HL-60 (cell line): ENCODE measurements around the gene AFF1.
"Not testable (repeated sequence)": the region's sequence is repeated elsewhere in the genome, so short reads cannot be mapped to it uniquely, and the experiment has no call there.

ENCODE experiments used
- DNase-seq, 2 experiments: peaks; one replicate each; pipeline ENCODE4 v3.0.0-alpha.2; 2010 to 2020; ENCODE audit warnings: low read depth in 1 of 2, low spot score in 1 of 2
- H3K27ac ChIP-seq: fragments of 250-450 bp; sonication (Bioruptor Pico); replicated peaks from 2 replicates; pipeline ENCODE4 v1.5.1; 2020; ENCODE audit warnings: mild to moderate bottlenecking, moderate library complexity
- H3K27me3 ChIP-seq: fragments of 250-450 bp; sonication (Bioruptor Pico); 2 replicates; pipeline ENCODE4 v1.5.1; 2021; ENCODE audit warnings: mild to moderate bottlenecking, moderate library complexity; ENCODE audit not compliant: insufficient read depth, poor library complexity, severe bottlenecking
- H3K4me3 ChIP-seq: replicated peaks from 2 replicates; pipeline ENCODE4 v1.5.1; 2011; ENCODE audit warnings: mild to moderate bottlenecking, control low read depth, low read length; ENCODE audit not compliant: insufficient read depth
- CTCF ChIP-seq: IDR thresholded peaks from one replicate; pipeline ENCODE4 v1.5.1; 2011; ENCODE audit warnings: low read length, control low read depth, inconsistent platforms; ENCODE audit not compliant: insufficient read depth
- GABPA ChIP-seq: IDR thresholded peaks from 2 replicates; pipeline ENCODE4 v1.6.1; 2012; ENCODE audit warnings: low read depth
- POLR2AphosphoS5 ChIP-seq: IDR thresholded peaks from 2 replicates; pipeline ENCODE4 v1.6.1; 2012; ENCODE audit warnings: low read depth
- REST ChIP-seq: IDR thresholded peaks from 2 replicates; pipeline ENCODE4 v1.6.1; 2012; ENCODE audit warnings: low read depth; ENCODE audit not compliant: insufficient replicate concordance
- SPI1 ChIP-seq: IDR thresholded peaks from 2 replicates; pipeline ENCODE4 v1.6.1; 2012; ENCODE audit warnings: low read depth, mild to moderate bottlenecking, borderline replicate concordance

The AFF1 gene

GRCh38 chr4:87081826-87082225 is 147.0 kb downstream of the AFF1 start:
- no peak overlapping the region for H3K4me3 ChIP-seq
- TF ChIP-seq CTCF, result no peak
- TF ChIP-seq REST, result no peak
- no peak for TF ChIP-seq POLR2AphosphoS5
- TF ChIP-seq GABPA, result no peak
- no peak for TF ChIP-seq SPI1
- no peak for DNase-seq
- H3K27ac ChIP-seq, result no peak overlapping the region
- no peaks in the 10 kb centered on the region for H3K27me3 ChIP-seq

- not testable (repeated sequence) for H3K4me3 ChIP-seq
Measured at GRCh38 chr4:87085732-87086131, 150.9 kb downstream of the AFF1 start.

DNA sequence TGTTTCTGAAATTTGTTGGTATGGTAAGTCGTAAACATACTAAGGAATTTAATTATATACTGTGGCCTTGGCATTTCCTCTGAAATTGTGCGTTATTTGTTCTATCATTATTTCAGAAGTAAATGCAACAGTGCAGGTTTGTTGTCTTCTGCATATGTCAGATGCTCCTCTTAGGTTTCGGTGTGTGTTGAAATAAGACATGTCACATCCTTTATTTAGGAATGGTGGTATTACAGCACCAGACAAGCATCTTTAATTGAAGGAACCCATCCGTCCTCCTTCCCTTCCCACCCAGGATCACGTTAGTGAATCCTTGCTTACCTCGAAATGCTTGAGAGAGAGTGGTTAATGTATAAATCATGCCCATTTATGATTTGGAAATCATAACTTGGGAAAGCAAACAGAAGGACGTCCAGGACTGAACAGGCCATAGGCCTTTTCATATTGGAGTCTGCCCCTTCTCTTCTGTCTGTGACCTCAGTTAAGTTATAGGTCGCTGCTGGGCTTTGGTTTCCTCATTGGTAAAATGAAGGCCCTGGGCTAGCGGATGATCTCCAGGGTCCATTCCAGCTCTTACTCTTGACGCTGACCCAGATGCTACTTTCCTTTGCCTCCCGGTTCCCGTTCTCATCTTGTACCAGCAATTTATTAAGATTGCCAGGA is 151.5 kb downstream of the AFF1 start:
- no peak for DNase-seq
- Histone ChIP-seq H3K4me3 (no peak overlapping the region), H3K27ac (no peak overlapping the region), H3K27me3 (no peaks in the 10 kb centered on the region)
- TF ChIP-seq GABPA (no peak), POLR2AphosphoS5 (no peak), CTCF (no peak), REST (no peak), SPI1 (no peak)

More at GRCh38 chr4:87085732-87086131, 150.9 kb downstream of the AFF1 start:
- H3K27ac ChIP-seq, DNase-seq, H3K27me3 ChIP-seq: not testable (repeated sequence)

DNA sequence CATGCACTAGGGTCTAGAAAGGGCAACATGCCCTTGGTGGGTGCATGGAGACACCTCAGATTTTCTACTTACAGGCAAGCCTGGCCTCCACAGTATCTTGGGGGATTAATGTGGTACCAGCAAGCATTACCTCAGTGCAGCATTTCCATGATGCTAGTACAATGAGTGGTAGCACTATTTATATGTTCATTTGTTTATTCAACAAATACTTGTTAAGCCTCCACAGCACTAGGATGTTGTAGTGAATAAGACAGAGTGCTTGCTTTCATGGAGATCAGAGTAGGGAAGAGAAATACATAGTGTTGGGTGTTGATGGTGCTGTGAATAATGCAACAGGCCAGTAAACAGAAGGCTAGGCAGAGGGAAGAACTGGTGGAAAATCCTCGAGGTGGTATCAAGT is 152.2 kb downstream of the AFF1 start:
- H3K27ac ChIP-seq, result peak overlapping the region; percentile 13; the same call in 1 of the 2 replicates
- no peak for TF ChIP-seq POLR2AphosphoS5
- TF ChIP-seq SPI1, result no peak
- TF ChIP-seq CTCF, result no peak

More for the DNA sequence above, 152.2 kb downstream of the AFF1 start:
- no peak for DNase-seq
- H3K4me3 ChIP-seq, result no peak overlapping the region
- no peaks in the 10 kb centered on the region for H3K27me3 ChIP-seq
